Measurements from ENCODE around the gene AQP12A. TPM values are rescaled to one million over a fixed set of nuclear protein-coding genes. Genes with fewer than 3 reads are reported as not detected.

Gene AQP12A, protein sequence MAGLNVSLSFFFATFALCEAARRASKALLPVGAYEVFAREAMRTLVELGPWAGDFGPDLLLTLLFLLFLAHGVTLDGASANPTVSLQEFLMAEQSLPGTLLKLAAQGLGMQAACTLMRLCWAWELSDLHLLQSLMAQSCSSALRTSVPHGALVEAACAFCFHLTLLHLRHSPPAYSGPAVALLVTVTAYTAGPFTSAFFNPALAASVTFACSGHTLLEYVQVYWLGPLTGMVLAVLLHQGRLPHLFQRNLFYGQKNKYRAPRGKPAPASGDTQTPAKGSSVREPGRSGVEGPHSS
- total RNA-seq: not detected in 2 replicates

DNA sequence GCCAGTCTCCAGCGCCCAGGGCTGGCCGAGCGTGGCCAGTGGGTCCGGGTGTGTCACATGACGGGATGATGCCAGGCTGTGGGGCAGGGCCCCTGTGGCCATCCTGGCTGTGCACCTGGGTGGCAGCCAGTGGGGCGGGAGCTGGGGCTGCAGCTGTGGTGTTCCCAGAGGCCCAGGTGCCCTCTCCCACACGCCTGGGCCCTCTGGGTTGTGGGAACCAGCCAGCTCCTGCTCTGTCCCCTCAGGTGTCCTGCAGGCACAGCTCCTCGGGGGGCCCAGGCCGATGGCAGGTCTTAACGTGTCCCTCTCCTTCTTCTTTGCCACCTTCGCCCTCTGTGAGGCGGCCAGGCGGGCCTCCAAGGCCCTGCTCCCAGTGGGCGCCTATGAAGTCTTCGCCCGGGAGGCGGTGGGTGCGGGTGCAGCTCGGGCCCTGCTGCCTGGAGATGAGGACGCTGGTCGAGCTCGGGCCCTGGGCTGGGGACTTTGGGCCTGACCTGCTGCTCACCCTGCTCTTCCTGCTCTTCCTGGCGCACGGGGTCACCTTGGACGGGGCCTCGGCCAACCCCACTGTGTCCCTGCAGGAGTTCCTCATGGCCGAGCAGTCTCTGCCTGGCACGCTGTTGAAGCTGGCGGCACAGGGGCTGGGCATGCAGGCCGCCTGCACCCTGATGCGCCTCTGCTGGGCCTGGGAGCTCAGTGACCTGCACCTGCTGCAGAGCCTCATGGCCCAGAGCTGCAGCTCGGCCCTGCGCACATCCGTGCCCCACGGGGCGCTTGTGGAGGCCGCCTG lies at the start of gene AQP12A:
AQP12A (plus strand) TSS at position 236 of the 790 bp plus-strand sequence; CDS start at position 284, 48 bp downstream.

DNA sequence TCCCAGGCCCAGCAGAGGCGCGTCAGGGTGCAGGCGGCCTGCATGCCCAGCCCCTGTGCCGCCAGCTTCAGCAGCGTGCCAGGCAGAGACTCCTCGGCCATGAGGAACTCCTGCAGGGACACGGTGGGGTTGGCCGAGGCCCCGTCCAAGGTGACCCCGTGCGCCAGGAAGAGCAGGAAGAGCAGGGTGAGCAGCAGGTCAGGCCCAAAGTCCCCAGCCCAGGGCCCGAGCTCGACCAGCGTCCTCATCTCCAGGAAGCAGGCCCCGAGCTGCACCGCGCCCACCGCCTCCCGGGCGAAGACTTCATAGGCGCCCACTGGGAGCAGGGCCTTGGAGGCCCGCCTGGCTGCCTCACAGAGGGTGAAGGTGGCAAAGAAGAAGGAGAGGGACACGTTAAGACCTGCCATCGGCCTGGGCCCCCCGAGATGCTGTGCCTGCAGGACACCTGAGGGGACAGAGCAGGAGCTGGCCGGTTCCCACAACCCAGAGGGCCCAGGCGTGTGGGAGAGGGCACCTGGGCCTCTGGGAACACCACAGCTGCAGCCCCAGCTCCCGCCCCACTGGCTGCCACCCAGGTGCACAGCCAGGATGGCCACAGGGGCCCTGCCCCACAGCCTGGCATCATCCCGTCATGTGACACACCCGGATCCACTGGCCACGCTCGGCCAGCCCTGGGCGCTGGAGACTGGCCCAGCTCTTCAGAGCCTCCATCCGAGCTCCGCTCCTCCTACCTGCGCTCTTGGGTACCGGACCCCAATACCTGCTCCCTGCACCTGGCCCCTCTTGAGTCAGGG lies 9.0 kb upstream of the AQP12A start, which contains the start of gene AQP12B:
AQP12B (minus strand) TSS at position 455 of the 794 bp plus-strand sequence; CDS start at position 407, 48 bp downstream.

Small RNA genes within 50 kb of the gene (small RNA-seq; reads per million reads assigned to genes)
- not detected for gene AC011298.3 (ENCODE audit: low replicate concordance)

Other genes starting within 250 kb of the AQP12A start
- 13.6 and 13.7 TPM in 2 replicates for gene ANKMY1, start 133.9 kb upstream of the AQP12A start, total RNA-seq
- 3.5 and 4.6 TPM in 2 replicates for gene DUSP28, start 131.5 kb upstream of the AQP12A start, total RNA-seq
- 25.1 and 39.0 TPM in 2 replicates for gene RNPEPL1, start 123.4 kb upstream of the AQP12A start, total RNA-seq
- gene CAPN10, start 105.1 kb upstream of the AQP12A start, total RNA-seq: 29.1 and 30.6 TPM in 2 replicates
- gene GPR35, start 66.4 kb upstream of the AQP12A start, total RNA-seq: 0.14 and 0.44 TPM in 2 replicates
- not detected in 2 replicates for gene AQP12B, start 9.0 kb upstream of the AQP12A start, total RNA-seq
- not detected in 2 replicates for gene KIF1A, start 128.4 kb downstream of the AQP12A start, total RNA-seq
- not detected in 2 replicates for gene AGXT, start 177.0 kb downstream of the AQP12A start, total RNA-seq
- not detected in 2 replicates for gene MAB21L4, start 204.3 kb downstream of the AQP12A start, total RNA-seq
- gene CROCC2, start 214.5 kb downstream of the AQP12A start, total RNA-seq: not detected in 2 replicates